SH-SY5Y (cell line): ENCODE results near the gene MEPCE.

Experiments used
- GATA2 ChIP-seq: IDR thresholded peaks from 2 replicates; pipeline ENCODE4 v1.6.1; 2011; ENCODE audit warnings: mild to moderate bottlenecking, low read depth, low read length
- GATA3 ChIP-seq: IDR thresholded peaks from 2 replicates; pipeline ENCODE4 v1.6.1; 2011; ENCODE audit warnings: low read depth, mild to moderate bottlenecking, low read length, moderate library complexity

GRCh38 chr7:100401811-100402210 lies 27.8 kb upstream of the MEPCE start:
- TF ChIP-seq GATA3: no peak
- TF ChIP-seq GATA2: no peak
